Keratinocyte (primary cell): Measurements from ENCODE around the gene ABCA7. TPM values are rescaled to one million over a fixed set of nuclear protein-coding genes. Genes with fewer than 3 reads are reported as not detected.

Source experiments
- DNase-seq: peaks from one replicate; pipeline ENCODE4 v3.0.0-alpha.2; 2011; ENCODE audit warnings: low read depth, missing footprints, low spot score
- FAIRE-seq: peaks from 2 replicates; lab custom pipeline; 2011; peaks lifted over from hg19 to GRCh38; lab: Jason Lieb, UNC
- H2AFZ ChIP-seq: 2 replicates; pipeline ENCODE4 v1.6.0; 2012; ENCODE audit warnings: low read length, control low read depth, inconsistent platforms; ENCODE audit not compliant: control insufficient read depth
- H3K27ac ChIP-seq: 2 replicates; pipeline ENCODE4 v1.5.1; 2011; ENCODE audit warnings: low read length; ENCODE audit not compliant: control insufficient read depth, insufficient read depth
- H3K27me3 ChIP-seq: 3 replicates; pipeline ENCODE4 v1.6.0; 2011; ENCODE audit warnings: low read length; ENCODE audit not compliant: control insufficient read depth, insufficient read depth; ENCODE audit errors: extremely low read depth
- H3K36me3 ChIP-seq, 2 experiments: 2 replicates in 1 of 2; 3 replicates in 1 of 2; pipeline ENCODE4 v1.5.1; 2011; ENCODE audit warnings: low read length in 2 of 2, mild to moderate bottlenecking in 1 of 2; ENCODE audit not compliant: control insufficient read depth in 2 of 2, insufficient read depth in 2 of 2; ENCODE audit errors: extremely low read depth in 1 of 2
- H3K4me1 ChIP-seq: 3 replicates; pipeline ENCODE4 v1.5.1; 2011; ENCODE audit warnings: low read length; ENCODE audit not compliant: control insufficient read depth, insufficient read depth; ENCODE audit errors: extremely low read depth
- H3K4me2 ChIP-seq: 3 replicates; pipeline ENCODE4 v1.6.0; 2011; ENCODE audit warnings: low read depth, low read length; ENCODE audit not compliant: control insufficient read depth, insufficient read depth; ENCODE audit errors: extremely low read depth
- H3K4me3 ChIP-seq, 3 experiments: fragments of 200-600 bp in 1 of 3; sonication (generic) in 1 of 3; 2 replicates in 2 of 3; 3 replicates in 1 of 3; pipeline ENCODE4 v1.5.1; 2011 to 2016; ENCODE audit warnings: low read length in 3 of 3, mild to moderate bottlenecking in 3 of 3, control low read depth in 2 of 3, inconsistent platforms in 1 of 3, low read depth in 1 of 3, mixed read lengths in 1 of 3, mixed run types in 1 of 3, moderate library complexity in 1 of 3; ENCODE audit not compliant: control insufficient read depth in 2 of 3, insufficient read depth in 2 of 3; ENCODE audit errors: extremely low read depth in 1 of 3
- H3K79me2 ChIP-seq: 2 replicates; pipeline ENCODE4 v1.6.0; 2012; ENCODE audit warnings: low read length; ENCODE audit not compliant: control insufficient read depth, insufficient read depth
- H3K9ac ChIP-seq: 3 replicates; pipeline ENCODE4 v1.6.0; 2011; ENCODE audit warnings: low read length; ENCODE audit not compliant: control insufficient read depth, insufficient read depth; ENCODE audit errors: extremely low read depth
- H3K9me1 ChIP-seq: 3 replicates; pipeline ENCODE4 v1.6.0; 2011; ENCODE audit warnings: low read length; ENCODE audit not compliant: control insufficient read depth, insufficient read depth; ENCODE audit errors: extremely low read depth
- H3K9me3 ChIP-seq: 2 replicates; pipeline ENCODE4 v1.5.1; 2012; ENCODE audit warnings: low read depth, low read length; ENCODE audit not compliant: control insufficient read depth
- H4K20me1 ChIP-seq: 3 replicates; pipeline ENCODE4 v1.6.0; 2011; ENCODE audit warnings: low read length; ENCODE audit not compliant: control insufficient read depth, insufficient read depth; ENCODE audit errors: extremely low read depth
- EZH2 ChIP-seq: IDR thresholded peaks from one replicate; pipeline ENCODE4 v1.6.1; 2012; ENCODE audit warnings: inconsistent platforms, mild to moderate bottlenecking, low read length, moderate library complexity
- dilution Hi-C: fragments of 300-500 bp; cut with MboI; formaldehyde crosslinking; loops from one replicate; pipeline ENCODE4 v1.7.0; 2020; ENCODE audit warnings: low sequenced_read_pairs; ENCODE audit not compliant: extremely low pct_ligation_motif_present
- polyA plus RNA-seq, 5 experiments: library from polyadenylated mRNA; depleted of rRNA in 3 of 5; stranded (reverse) in 3 of 5; stranded (forward) in 1 of 5; unstranded in 1 of 5; fragments of >200 nt; gene quantifications; 1 replicate in 1 of 5; 2 replicates in 3 of 5; 3 replicates in 1 of 5; pipeline versions ENCODE4 v1.2.1 to v1.2.3, GENCODE V29; 2011 to 2012; ENCODE audit warnings: missing spikeins in 2 of 5, low read depth in 1 of 5, low replicate concordance in 1 of 5
- TF ChIP-seq, protein P1 (sequence below), 3 experiments: IDR thresholded peaks in 1 of 3; conservative IDR thresholded peaks in 1 of 3; optimal IDR thresholded peaks in 1 of 3; 2 replicates in 2 of 3; 3 replicates in 1 of 3; pipeline versions ENCODE3 to v1.5.1; 2011; ENCODE audit warnings: low read length in 3 of 3, mild to moderate bottlenecking in 3 of 3, moderate library complexity in 2 of 3, control low read depth in 1 of 3, inconsistent platforms in 1 of 3; ENCODE audit not compliant: insufficient read depth in 2 of 3; ENCODE audit errors: extremely low read depth in 1 of 3

Gene ABCA7
- polyA plus RNA-seq, 1 donor (not counting 4 experiments of a cell fraction or from before 2014, with no cell fraction given), result 7.4 TPM

DNA sequence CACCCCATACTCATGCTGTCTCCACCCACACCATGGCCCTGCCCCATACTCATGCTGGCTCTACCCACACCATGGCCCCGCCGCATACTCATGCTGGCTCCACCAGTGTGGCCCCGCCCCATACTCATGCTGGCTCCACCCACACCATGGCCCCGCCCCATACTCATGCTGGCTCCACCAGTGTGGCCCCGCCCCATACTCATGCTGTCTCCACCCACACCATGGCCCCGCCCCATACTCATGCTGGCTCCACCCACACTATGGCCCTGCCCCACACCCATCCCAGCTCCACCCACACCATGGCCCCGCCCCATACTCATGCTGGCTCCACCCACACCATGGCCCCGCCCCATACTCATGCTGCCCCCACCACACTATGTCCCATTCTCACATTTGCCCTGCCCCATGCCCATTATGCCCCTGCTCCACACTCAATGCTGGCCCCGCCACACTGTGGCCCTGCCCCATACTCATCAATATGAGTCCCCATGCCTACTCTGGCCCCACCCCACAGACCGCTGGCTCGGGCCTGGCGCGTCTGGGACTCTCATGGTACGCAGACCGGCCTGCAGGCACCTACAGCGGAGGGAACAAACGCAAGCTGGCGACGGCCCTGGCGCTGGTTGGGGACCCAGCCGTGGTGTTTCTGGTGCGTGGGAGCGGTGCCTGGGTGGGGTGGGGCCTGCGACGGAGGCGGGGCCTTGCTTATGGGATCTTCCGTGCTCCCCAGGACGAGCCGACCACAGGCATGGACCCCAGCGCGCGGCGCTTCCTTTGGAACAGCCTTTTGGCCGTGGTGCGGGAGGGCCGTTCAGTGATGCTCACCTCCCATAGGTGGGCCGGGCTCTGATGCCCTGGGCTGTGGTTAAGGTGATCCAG is 23.4 kb downstream of the ABCA7 start:
- Histone ChIP-seq H3K4me3 (no peak overlapping the region), H3K4me2 (no peak overlapping the region), H3K4me1 (peaks cover 24% of the 10 kb centered on the region), H3K9me1 (no peaks in the 10 kb centered on the region), H3K27me3 (peaks cover 4% of the 10 kb centered on the region), H3K36me3 (peaks cover 6 to 12% of the 10 kb centered on the region in 2 experiments), H3K27ac (no peak overlapping the region), H3K79me2 (no peaks in the 10 kb centered on the region), H4K20me1 (no peaks in the 10 kb centered on the region), H3K9ac (no peak overlapping the region), H3K9me3 (peaks cover 7% of the 10 kb centered on the region), H2AFZ (no peak overlapping the region)
- DNase-seq (no peak), FAIRE-seq (no peak)
- TF ChIP-seq EZH2, result no peak
- TF ChIP-seq, protein P1, sequence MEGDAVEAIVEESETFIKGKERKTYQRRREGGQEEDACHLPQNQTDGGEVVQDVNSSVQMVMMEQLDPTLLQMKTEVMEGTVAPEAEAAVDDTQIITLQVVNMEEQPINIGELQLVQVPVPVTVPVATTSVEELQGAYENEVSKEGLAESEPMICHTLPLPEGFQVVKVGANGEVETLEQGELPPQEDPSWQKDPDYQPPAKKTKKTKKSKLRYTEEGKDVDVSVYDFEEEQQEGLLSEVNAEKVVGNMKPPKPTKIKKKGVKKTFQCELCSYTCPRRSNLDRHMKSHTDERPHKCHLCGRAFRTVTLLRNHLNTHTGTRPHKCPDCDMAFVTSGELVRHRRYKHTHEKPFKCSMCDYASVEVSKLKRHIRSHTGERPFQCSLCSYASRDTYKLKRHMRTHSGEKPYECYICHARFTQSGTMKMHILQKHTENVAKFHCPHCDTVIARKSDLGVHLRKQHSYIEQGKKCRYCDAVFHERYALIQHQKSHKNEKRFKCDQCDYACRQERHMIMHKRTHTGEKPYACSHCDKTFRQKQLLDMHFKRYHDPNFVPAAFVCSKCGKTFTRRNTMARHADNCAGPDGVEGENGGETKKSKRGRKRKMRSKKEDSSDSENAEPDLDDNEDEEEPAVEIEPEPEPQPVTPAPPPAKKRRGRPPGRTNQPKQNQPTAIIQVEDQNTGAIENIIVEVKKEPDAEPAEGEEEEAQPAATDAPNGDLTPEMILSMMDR (optimal IDR thresholded peaks at IDR 0.05 in 1 of 3, IDR thresholded peaks at IDR 0.05 in 1 of 3, conservative IDR thresholded peaks at IDR 0.05 in 1 of 3; ENCODE audit: extremely low read depth in 1 of 3, insufficient read depth in 2 of 3, low read length in 3 of 3), result no peak
- dilution Hi-C loops, result no loop called here

GRCh38 chr19:1063909-1064660 is 24.2 kb downstream of the ABCA7 start:
- peaks cover 4% of the 10 kb centered on the region for H3K27me3 ChIP-seq
- DNase-seq (no peak), FAIRE-seq (no peak)
- dilution Hi-C loops, result no loop called here
- no peak overlapping the region for H2AFZ ChIP-seq
- no peaks in the 10 kb centered on the region for H3K9me3 ChIP-seq
- H3K4me1 ChIP-seq, result peaks cover 24% of the 10 kb centered on the region
- no peaks in the 10 kb centered on the region for H4K20me1 ChIP-seq
- peaks cover 0 to 5% of the 10 kb centered on the region in 2 experiments for H3K36me3 ChIP-seq
- no peak overlapping the region for H3K4me3 ChIP-seq
- no peak for TF ChIP-seq EZH2
- TF ChIP-seq, protein P1 (optimal IDR thresholded peaks at IDR 0.05 in 1 of 3, IDR thresholded peaks at IDR 0.05 in 1 of 3, conservative IDR thresholded peaks at IDR 0.05 in 1 of 3; ENCODE audit: extremely low read depth in 1 of 3, insufficient read depth in 2 of 3, low read length in 3 of 3), result no peak
- no peaks in the 10 kb centered on the region for H3K79me2 ChIP-seq
- no peaks in the 10 kb centered on the region for H3K9me1 ChIP-seq
- no peak overlapping the region for H3K4me2 ChIP-seq
- H3K9ac ChIP-seq, result no peak overlapping the region
- H3K27ac ChIP-seq, result no peak overlapping the region
